Measurements from ENCODE around the gene CYP1A2.
A peak's percentile ranks its signal among the peaks of the same experiment; 100 is the strongest.

Gene CYP1A2

DNA sequence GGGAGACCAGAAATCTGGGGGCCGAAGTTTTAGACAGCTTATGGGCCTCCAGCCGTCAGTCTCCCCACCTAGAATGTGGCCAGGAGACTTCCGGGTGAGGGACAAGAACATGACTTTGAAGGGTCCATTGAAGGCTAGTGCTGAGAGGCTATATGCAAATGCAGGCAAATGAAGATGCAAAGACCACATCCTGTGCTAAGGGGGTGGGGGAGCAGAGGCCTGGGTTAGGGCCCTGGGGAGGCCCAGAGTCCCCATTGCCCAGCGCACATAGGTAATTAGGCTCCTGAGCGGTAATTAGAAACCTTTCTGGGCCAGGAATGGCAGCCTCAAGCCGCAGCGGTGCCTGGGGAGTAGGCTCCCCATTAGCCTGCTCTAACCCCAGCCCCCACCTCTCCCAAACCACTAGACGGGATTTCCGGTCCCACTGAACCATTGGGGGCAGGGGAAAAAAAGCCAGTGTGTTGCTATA lies 40.1 kb downstream of the CYP1A2 start:
- DNase-seq (ENCODE audit: low read depth, low spot score): no peak

DNA sequence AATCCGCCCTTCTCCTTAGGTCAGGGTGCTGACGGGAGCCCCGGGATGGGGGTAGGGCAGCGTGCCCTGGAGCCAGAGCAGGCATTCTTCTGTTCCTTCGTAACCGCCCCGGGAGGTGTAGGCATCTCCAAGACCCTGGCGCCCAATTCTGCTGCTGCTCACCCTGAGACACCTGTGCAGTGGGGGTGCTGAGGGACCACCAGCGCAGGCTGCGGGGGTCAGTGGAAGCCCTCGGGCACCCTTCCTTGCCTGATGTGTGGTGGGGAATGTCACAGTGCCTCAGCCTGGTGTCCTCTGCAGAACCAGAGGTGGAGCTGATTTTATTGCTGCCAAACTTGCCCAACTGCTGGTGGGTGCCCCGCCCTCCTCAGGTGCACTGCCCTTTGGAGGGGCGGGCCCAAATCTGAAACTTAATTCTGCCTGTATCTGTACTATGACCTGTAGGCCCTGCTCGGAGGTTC lies 40.6 kb downstream of the CYP1A2 start:
- no peak for DNase-seq (ENCODE audit: low read depth, low spot score)

DNA sequence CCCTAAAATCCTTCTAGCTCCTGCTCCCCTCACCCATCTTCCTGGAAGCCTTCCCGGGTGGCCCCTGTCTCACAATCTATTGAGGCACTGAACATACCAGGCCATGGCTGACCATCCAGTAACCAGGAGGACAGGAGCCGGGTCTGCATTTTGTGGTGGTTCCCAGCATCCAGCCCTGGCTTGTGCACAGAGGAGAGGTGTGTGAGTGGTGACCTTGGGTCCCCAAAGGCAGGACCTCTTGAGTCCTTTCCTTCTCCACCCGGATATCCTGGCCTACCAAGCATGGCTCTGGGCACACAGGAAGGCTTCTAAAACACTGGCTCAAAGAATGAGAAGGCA lies 41.1 kb downstream of the CYP1A2 start:
- DNase-seq (ENCODE audit: low read depth, low spot score): no peak

DNA sequence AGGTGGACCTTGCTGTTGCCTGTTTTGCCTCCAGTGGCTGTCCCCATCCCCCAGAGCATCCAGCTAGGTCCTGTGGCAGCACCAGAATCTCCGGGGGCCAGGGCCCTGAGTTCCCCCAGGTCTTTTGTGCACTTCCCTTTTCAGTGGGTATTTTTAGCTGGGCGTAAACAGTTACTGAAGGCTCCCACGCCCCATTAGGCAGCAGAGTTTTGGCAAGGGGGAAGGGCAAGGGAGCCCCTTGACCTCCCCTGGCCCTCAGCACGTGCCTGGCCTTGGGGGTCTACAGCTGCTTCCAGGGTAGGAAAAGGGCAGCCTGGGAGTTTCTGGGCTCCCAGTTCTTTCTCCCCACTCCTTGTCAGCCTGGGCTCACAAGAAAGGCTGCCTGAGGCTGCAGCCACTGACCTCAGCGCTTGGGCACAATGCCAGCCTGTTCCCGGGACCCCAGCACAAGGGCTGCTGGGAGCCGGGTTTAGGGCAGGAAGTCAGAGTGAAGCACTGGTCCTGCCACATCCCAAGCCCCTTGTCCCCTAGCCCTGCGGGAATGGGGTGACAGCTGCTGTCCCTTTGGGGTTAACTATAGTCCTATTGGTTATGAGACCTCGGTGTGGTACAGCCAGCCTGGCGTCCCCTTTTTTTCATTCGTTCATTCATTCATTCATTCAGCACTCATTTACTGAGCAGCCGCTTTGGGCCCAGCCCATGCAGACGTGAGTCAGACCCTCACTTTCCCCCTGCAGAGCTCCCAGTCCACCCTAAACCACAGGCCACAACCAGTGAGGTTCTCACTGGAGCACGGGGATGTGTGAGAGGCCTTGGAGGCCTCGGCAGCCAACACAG lies 41.7 kb downstream of the CYP1A2 start:
- DNase-seq (ENCODE audit: low read depth, low spot score): peak; percentile 69

DNA sequence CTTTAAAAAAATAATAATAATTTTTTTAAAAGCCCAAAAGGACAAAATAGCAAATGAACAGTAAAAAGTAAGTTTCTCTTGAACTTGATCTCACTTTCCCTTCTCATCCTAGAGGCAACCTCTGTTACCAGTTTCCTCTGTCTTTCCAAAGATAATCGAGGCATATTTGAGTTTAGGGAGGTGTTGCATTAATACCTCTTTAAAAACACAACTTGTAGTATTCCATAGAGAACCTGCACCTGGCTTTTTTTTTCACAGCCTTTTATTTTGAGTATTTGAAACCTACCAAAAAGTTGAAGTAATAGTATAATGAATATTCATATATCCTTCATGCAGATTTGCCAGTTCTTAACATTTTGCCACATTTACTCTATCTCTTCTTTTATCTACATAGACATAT lies 42.4 kb downstream of the CYP1A2 start:
- no peak for DNase-seq (ENCODE audit: low read depth, low spot score)

DNA sequence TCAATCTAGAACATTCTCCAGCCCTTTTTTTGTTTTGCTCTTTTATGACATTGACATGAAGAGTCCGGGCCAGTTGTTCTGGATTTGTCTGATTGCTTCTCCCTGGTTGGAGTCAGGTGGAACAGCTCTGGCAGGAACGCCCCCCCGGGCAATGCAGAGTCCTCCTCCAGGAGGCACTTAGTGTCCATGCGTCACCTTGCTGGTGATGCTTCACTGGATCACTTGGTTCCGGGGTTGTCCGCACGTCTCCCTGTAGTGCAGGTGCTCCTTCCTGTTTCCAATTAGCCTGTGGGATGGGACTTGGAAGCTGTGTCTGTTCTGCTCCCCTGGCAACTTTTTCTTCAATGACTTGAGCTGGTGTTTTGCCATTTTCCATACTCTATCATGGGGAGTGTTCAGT lies 43.0 kb downstream of the CYP1A2 start:
- DNase-seq (ENCODE audit: low read depth, low spot score): no peak

DNA sequence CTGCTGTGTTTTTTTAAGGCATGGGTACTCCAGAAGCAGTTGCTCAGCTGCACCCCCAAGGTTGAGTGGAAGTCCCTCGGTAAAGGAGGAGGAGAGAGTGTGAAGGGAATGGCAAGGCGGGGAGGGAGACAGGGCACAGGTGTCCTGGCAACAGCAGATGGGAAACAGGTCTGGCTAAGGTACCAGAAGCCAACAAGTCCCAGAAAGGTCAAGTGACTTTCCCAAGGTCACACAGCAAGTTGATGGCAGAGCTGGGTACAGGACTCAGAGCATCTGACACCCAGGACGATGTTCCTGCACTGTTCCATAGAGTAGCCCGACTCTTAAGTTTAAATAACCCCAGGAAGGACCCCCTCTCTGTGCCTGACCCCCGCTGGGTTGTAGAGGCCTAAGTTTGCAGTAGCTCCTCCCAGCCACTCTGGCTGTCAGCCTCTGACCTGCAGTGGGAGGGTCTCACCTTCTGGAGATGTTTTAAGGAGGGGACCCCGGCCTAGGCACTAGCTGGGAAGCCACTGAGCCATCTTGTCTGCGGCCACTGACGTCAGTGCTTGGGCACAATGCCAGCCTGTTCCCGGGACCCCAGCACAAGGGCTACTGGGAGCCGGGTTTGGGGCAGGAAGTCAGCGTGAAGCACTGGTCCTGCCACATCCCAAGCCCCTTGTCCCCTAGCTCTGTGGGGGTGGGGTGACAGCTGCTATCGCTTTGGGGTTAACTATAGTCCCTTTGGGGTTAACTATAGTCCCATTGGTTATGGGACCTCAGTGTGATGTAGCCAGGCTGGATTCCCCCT lies 43.8 kb downstream of the CYP1A2 start:
- DNase-seq (ENCODE audit: low read depth, low spot score): no peak

DNA sequence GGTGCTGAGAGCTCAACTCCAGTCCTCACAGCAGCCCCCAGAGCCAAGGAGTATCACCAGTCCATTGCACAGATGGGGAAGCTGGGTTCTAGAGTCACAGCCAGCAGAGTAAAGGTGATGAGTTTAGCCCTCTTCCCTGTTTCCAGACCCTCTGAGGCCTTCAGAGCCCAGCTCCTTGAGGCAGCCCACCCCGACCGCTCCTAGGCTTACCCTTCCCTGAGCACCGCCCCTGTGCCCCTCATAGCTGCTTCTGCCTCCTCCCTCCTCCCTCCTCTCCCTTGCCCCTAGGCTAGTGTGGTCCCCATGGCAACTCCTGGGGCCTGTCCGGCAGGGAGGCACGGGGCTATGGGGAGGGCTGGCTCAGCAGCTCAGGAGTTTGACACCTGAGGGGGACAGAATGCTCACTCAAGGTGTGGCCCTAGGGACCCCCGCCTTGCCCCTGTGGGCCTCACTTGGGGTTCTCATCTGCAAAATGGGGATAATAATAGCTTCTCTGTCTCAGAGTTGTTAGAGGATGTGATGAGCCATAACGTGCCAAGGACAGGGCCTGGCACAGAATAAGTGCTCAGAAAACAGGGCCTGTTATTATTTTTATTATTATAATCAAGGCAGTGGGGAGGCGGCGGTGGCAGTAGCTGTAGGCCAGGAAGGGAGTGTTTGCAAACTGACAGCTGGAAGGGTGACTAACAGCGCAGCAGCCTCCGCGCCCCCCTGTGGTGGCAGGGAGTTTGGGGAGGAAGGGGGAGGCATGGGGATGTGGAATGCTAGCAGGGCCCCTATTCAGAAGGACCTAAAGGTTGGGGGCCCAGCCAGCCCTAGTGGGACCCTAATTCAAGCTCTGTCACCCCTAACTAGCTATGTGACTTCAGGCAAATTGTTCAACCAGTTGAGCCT lies 44.7 kb downstream of the CYP1A2 start:
- no peak for DNase-seq (ENCODE audit: low read depth, low spot score)

DNA sequence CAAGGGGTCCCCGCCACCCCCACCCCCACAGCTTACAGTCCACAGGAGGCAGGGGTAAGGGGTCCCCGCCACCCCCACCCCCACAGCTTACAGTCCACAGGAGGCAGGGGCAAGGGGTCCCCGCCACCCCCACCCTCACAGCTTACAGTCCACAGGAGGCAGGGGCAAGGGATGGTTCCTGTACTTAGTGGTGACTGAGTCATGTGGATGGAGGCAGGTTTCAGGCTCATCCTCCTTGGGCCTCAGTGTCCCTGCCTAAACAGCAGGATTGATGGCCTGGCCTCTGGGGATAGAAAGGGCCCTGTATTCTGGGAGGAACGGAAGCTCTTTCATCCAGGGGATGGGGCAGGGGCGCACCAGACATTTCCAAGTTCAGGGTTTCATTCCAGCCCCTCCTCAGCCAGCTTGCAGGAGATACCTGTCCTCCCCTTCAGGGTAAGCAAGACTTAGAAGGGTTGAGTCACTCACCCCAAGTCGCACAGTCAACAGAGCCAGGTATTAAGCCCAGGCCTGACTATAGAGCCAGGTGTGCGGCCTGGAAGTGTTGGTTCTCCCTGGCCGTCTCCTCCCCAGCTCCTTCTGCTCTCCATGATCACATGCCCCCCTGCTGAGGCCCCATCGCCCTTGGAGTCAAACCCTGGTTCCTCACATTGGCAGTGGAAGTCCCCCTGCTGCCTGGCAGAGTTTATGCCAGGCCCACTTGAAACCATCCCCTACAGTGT lies 45.8 kb downstream of the CYP1A2 start:
- no peak for DNase-seq (ENCODE audit: low read depth, low spot score)

DNA sequence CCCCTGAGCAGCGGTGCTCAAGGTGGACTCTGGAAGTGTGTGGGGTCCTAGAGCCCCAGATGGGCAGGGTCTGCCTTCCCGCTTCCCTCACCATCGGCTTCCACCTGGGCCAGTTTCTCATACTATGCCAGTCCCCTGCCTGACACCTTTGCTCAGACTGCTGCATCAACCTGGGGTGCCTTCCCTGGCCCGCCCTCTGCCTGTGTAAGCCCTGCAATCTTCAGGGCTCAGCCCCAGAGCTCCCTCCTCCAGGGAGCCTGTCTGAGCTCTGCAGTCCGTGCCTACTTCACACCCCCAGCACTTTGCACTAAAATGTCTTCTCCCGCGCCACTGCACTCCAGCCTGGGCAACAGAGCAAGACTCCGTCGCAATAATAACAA lies 46.3 kb downstream of the CYP1A2 start:
- no peak for DNase-seq (ENCODE audit: low read depth, low spot score)

DNA sequence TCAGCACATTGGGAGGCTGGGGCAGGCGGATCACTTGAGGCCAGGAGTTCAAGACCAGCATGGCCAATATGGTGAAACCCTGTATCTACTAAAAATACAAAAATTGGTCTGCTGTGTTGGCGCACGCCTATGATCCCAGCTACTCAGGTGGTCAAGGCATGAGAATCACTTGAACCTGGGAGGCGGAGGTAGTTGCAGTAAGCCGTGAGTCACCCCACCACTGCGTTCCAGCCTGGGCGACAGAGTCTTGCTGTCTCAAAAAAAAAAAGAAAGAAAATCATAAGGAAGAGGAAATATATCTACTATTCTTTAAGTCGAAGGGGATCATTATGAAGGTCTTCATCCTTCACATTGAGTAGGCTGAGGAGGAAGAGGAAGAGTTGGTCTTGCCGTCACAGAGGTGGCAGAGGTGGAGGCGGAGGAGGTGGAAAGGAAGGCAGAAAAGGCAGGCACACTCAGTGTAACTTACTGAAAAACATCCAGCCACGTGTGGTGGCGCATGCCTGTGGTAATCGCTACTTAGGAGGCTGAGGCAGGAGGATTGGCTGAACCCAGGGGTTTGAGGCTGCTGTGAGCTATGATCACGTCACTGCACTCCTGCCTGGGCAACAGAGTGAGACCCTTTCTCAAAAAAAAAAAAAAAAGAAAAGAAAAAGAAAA lies 47.5 kb downstream of the CYP1A2 start:
- no peak for DNase-seq (ENCODE audit: low read depth, low spot score)

DNA sequence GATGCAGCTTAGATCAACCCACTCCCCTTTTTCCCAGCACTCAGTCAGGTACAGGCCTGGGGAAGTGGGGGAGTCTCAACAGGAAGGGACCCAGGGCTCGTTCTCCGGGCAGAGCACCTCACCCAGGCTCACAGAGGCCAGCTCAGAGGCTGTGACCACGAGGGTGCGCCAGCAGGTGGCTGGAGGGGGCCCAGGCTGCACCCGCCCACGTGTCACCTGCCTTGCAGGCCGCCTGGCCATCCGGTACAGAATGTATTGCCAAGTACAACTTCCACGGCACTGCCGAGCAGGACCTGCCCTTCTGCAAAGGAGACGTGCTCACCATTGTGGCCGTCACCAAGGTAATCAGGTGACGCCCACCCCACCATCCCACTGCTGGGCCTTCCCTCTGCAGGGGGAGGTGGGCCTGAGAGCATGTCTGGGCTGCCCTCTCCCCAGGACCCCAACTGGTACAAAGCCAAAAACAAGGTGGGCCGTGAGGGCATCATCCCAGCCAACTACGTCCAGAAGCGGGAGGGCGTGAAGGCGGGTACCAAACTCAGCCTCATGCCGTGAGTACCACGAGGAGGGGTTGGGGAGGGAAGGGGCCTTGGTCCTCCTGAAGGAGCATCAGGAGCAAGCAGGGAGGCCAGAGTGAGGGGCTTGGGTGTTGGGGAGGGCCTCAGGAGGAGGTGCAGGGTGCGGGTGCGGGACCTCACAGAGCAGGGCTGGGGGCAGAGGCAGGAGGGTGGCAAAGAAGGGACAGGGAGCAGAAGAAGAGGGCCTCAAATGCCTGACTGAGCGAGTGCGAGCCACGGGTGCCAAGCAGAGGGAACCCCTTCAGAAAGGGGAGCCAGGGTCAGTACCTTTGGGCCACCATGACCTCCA lies 50.0 kb downstream of the CYP1A2 start:
- no peak for DNase-seq (ENCODE audit: low read depth, low spot score)

DNA sequence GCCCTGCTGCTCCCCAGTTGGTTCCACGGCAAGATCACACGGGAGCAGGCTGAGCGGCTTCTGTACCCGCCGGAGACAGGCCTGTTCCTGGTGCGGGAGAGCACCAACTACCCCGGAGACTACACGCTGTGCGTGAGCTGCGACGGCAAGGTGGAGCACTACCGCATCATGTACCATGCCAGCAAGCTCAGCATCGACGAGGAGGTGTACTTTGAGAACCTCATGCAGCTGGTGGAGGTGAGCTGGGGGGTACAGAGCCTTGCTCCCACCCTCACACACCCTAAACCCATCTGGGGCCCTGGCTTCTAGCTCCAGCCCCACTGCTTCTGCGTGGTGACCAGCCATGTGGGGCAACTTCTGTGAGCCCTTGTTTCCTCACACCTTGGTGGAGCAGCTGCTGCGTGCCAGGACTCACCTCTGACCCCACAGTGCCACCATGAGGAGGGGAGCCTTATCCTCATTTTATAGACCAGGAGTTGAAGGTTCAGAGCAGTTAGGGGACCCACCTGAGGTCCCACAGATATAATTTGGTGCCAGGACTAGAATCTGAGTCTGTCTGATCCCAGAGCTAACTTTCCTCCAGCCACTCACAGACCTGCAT lies 50.7 kb downstream of the CYP1A2 start:
- no peak for DNase-seq (ENCODE audit: low read depth, low spot score)

DNA sequence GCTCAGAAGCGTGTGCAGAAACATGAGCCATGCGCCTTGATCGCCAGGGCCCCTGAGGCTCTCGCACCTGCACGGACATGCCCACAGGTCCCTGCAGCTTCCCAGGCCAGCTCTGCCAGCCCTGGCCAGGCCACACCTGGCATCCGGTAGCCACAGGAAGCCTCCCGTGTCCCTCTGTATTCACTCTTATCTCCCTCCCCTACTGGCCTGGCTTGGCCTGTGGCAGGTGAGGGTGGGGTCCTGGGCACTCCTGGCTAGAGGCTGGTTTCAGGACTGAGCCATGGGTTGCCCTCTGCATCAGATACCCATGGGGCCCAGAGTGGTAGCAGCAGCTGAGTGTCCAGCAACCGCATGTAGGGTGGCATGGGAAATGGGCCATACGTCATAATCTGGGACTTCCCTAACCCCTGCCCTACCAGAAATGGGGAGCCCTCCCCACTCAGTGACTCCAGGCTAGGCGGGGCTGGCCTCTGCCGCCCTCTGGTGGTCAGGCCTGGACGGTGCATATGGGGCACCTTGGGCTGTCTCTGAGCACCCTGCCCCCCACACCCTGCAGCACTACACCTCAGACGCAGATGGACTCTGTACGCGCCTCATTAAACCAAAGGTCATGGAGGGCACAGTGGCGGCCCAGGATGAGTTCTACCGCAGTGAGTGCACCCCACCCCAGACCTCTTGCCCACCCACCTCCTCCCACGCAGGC lies 51.4 kb downstream of the CYP1A2 start:
- no peak for DNase-seq (ENCODE audit: low read depth, low spot score)

DNA sequence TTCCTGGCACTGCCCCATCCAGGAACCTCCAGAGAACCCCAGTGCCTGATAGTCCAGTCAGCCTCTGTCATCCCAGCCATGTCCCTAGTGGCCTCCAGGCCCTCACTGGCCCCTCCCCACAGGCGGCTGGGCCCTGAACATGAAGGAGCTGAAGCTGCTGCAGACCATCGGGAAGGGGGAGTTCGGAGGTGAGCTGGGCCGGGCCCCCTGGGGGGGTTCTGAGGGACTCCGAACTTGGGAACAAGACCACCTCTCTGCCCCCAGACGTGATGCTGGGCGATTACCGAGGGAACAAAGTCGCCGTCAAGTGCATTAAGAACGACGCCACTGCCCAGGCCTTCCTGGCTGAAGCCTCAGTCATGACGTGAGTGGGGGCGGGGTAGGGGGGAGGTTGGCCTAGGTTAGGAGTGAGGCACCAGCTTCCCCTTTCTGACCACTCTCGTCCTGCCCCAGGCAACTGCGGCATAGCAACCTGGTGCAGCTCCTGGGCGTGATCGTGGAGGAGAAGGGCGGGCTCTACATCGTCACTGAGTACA lies 52.0 kb downstream of the CYP1A2 start:
- DNase-seq (ENCODE audit: low read depth, low spot score): no peak

DNA sequence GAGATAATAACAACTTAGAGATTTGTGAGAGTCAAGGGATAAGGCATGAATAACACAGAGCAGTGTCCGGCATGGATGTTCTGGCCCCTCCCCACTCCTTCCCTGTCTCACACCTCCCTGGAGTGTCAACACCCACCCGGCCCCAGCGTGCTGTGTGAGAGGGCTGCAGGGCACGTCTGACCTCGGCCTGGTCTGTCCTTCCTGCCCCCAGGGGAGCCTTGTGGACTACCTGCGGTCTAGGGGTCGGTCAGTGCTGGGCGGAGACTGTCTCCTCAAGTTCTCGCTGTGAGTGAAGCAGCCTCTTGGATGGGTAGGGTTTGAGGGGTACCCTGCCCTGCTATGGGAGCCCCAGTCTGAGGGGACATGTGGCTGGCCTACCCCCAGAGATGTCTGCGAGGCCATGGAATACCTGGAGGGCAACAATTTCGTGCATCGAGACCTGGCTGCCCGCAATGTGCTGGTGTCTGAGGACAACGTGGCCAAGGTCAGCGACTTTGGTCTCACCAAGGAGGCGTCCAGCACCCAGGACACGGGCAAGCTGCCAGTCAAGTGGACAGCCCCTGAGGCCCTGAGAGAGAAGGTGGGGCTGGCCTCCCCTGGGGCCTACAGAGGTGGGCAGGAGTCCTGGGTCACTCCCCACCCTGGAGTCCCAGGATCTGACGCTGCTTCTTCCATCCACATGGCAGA lies 52.8 kb downstream of the CYP1A2 start:
- no peak for DNase-seq (ENCODE audit: low read depth, low spot score)

DNA sequence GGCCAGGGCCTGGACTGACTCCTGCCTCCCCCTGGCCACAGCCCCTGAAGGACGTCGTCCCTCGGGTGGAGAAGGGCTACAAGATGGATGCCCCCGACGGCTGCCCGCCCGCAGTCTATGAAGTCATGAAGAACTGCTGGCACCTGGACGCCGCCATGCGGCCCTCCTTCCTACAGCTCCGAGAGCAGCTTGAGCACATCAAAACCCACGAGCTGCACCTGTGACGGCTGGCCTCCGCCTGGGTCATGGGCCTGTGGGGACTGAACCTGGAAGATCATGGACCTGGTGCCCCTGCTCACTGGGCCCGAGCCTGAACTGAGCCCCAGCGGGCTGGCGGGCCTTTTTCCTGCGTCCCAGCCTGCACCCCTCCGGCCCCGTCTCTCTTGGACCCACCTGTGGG lies 53.6 kb downstream of the CYP1A2 start:
- no peak for DNase-seq (ENCODE audit: low read depth, low spot score)

All from smooth muscle cell of the brain vasculature (primary cell).